ENCODE data around the gene UBIAD1. TPM values are rescaled to one million over a fixed set of nuclear protein-coding genes. Genes with fewer than 3 reads are reported as not detected.
A peak's percentile ranks its signal among the peaks of the same experiment; 100 is the strongest.

The UBIAD1 gene
- total and polyA plus RNA-seq, 2 of the 4 experiments (the other 2 are of a cell fraction) = 6.3 to 9.5 TPM

DNA sequence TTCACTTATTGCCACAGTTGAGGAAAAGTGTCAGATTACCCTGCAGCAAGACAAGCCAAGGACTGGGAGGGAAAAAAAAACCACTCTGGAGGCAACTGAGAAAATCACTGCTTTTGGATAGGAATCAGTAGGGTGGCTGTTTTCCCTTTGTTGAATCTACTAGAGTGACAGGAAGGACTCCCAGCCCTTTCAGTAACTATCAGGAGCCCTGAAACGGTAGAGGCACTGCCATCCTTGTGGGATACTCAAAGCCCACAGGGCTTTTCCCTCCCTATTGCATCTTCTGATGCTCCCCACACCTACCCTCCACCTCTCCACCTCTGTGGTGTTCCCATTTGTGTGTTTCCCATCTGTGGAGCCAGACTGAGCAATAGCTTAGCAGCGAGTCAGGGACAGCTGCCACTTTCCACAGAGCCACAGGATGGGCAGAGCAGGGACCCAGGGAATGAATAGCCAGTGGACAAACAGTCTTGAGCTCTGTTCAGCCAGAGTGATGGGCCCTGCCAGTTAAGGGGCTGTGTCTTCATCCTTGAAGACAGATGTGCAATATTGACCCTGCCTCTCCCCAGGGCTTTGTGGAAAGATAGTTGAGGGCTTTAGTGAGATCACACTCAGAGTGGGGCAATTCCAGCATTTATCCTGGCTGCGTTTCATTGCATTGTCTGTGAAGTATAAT is 13.9 kb downstream of the UBIAD1 start:
- Histone ChIP-seq H3K14ac (replicated peaks; ENCODE audit: low read depth, low read length) (no peak overlapping the region), H3K4me2 (ENCODE audit: low read depth, low read length) (no peak overlapping the region; the same call in 1 of the 2 replicates), H2BK20ac (ENCODE audit: low read depth, low read length) (no peak overlapping the region), H3K27me3 (ENCODE audit: control insufficient read depth, insufficient read depth, low read length) (no peaks in the 10 kb centered on the region), H3K4me1 (ENCODE audit: control insufficient read depth, insufficient read depth, low read length) (peaks cover 10% of the 10 kb centered on the region), H3K9ac (ENCODE audit: low read depth, low read length) (peak overlapping the region; percentile 28; the same call in 1 of the 2 replicates), H2AK5ac (ENCODE audit: low read depth, low read length) (no peak overlapping the region), H3K27ac (ENCODE audit: insufficient read depth, low read length) (no peak overlapping the region; the same call in 1 of the 2 replicates), H4K5ac (ENCODE audit: low read depth, low read length) (no peak overlapping the region), H2AK9ac (replicated peaks; ENCODE audit: low read depth, low read length, poor library complexity) (no peak overlapping the region), H3K23ac (ENCODE audit: low read depth, low read length) (no peak overlapping the region), H3K9me1 (ENCODE audit: insufficient read depth, low read length) (peaks cover 9% of the 10 kb centered on the region; the same call in 1 of the 2 replicates), H4K20me1 (ENCODE audit: insufficient read depth, low read length) (peaks cover 14% of the 10 kb centered on the region; the same call in 1 of the 2 replicates), H2AFZ (replicated peaks; ENCODE audit: low read length, poor library complexity) (no peak overlapping the region), H3K36me3 (ENCODE audit: control insufficient read depth, insufficient read depth, low read length) (peaks cover 4% of the 10 kb centered on the region), H2BK5ac (ENCODE audit: low read depth, low read length, poor library complexity, severe bottlenecking) (no peak overlapping the region), H3K79me1 (ENCODE audit: low read depth in 1 of 2, low read length in 2 of 2) (peaks cover 12 to 25% of the 10 kb centered on the region in 2 experiments; a peak in 3 of 4 replicates), H4K8ac (ENCODE audit: low read depth in 2 of 2, low read length in 2 of 2) (no peak overlapping the region), H4K91ac (ENCODE audit: insufficient read depth, low read depth, low read length) (no peak overlapping the region), H3K18ac (ENCODE audit: low read depth, low read length) (no peak overlapping the region), H2BK15ac (ENCODE audit: low read depth, low read length) (no peak overlapping the region), H2BK120ac (ENCODE audit: low read depth, low read length) (no peak overlapping the region), H3K4ac (ENCODE audit: low read depth, low read length) (no peak overlapping the region), H3K4me3 (ENCODE audit: insufficient read depth, low read depth, low read length) (no peak overlapping the region), H3K56ac (ENCODE audit: extremely low read depth, insufficient read depth, low read length) (no peak overlapping the region), H3K9me3 (ENCODE audit: control insufficient read depth, insufficient read depth, low read length) (no peaks in the 10 kb centered on the region)
- TSS peak; percentile 45 for BruUV-seq (replicated peaks)
- CTCF ChIA-PET = interaction anchor here (1.3 kb wide), 1 partner anchor 20 kb away, joined by 4 read pairs; no protein-coding TSS in a partner anchor
- DNase-seq (peak; percentile 56), ATAC-seq (ENCODE audit: low read depth) (peak; percentile 48)
- POLR2A ChIA-PET (ENCODE audit: unreplicated experiment) = no interaction called here
- dilution Hi-C loops (cut with HindIII; ENCODE audit: low sequenced_read_pairs, unreplicated experiment) (no loop called here), intact Hi-C loops (cut with micrococcal nuclease) (loop anchor here (1.0 kb wide), 1 partner anchor 355 kb away; no protein-coding TSS in a partner anchor), in situ Hi-C loops (cut with MboI; ENCODE audit: low sequenced_read_pairs) (no loop called here)
- TF ChIP-seq CEBPB (IDR thresholded peaks at IDR 0.05; ENCODE audit: low read depth, low read length) = peak; percentile 22; the same call in 1 of the 2 replicates
- TF ChIP-seq, protein P1, sequence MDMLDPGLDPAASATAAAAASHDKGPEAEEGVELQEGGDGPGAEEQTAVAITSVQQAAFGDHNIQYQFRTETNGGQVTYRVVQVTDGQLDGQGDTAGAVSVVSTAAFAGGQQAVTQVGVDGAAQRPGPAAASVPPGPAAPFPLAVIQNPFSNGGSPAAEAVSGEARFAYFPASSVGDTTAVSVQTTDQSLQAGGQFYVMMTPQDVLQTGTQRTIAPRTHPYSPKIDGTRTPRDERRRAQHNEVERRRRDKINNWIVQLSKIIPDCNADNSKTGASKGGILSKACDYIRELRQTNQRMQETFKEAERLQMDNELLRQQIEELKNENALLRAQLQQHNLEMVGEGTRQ (IDR thresholded peaks at IDR 0.05; ENCODE audit: low read depth, low read length) = no peak
- 85% methylated on average over 2 of the region's 3 CpGs; no CpG with 5 or more reads in 1 of the 2 experiments for WGBS, 2 experiments (ENCODE audit: extremely low coverage in 2 of 2, insufficient read length in 1 of 2)
